NCI-H510A treated with DMSO at 0.1 percent for 48 hours (cell line): ENCODE measurements around the gene REC8.
A peak's percentile ranks its signal among the peaks of the same experiment; 100 is the strongest.

Experiments used
- DNase-seq: peaks from one replicate; lab custom pipeline; 2025; lab: John Stamatoyannopoulos, UW

Gene REC8

DNA sequence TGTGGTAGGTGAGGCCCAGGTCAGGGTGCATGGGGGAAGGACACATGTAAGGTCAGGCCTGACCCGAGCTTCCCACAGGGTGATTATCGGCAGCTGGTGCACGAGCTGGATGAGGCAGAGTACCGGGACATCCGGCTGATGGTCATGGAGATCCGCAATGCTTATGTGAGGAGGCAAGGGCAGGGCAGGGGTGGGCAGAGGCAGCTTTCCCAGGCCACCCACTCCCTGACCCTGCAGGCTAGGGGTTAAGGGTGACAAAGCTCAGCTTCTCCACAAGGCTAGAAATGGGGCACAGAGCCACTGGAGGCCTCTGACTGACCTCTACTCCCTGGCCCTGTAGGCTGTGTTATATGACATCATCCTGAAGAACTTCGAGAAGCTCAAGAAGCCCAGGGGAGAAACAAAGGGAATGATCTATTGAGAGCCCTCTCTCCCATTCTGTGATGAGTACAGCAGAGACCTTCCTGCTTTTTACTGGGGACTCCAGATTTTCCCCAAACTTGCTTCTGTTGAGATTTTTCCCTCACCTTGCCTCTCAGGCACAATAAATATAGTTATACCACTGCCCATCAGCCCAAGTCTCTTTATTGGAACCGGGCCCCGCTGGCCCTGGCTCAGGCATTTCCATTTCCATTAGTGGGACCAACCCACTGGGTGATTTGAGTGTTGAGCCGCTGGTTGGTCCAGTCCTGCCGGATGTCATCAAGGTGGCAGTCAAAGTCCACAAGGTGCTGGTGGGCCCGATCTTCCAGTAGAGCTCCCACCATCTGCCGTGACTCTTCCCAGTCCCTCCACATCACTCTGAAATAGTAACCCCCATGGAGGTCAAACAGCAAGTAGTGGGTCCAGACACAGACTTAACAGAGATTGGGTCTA is 33.2 kb upstream of the REC8 start:
- DNase-seq: no peak

DNA sequence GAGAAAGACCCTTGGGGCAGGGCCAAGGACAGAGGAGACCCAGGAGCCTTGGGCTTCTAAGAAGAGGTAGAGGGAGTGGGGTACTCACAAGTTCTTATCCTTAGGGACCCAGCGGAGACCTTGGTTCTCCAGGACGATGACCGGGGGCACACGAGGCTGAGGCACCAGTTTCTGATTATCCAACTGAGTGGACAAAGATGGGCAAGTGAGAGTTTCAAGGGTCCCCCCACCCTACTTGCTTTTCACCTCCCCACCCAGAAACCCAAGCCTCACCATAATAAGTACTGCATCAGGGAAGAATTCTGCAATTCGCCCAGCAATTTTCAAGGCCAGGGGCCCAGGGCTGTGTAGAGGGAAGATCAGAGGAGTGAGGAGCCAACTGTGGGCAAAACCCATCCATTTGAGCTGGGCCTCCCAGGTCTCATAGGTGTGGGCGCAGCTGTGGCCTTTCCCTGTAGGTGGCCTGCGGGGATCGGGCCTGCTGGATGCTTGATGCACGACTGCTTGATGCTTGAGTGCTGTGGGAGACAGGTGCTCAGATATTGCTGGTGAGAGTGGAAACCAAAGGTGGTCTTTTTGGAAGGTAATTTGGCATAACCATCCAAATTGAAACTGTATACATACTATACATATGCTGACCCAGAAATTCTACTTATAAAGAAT is 32.5 kb upstream of the REC8 start:
- DNase-seq: no peak

DNA sequence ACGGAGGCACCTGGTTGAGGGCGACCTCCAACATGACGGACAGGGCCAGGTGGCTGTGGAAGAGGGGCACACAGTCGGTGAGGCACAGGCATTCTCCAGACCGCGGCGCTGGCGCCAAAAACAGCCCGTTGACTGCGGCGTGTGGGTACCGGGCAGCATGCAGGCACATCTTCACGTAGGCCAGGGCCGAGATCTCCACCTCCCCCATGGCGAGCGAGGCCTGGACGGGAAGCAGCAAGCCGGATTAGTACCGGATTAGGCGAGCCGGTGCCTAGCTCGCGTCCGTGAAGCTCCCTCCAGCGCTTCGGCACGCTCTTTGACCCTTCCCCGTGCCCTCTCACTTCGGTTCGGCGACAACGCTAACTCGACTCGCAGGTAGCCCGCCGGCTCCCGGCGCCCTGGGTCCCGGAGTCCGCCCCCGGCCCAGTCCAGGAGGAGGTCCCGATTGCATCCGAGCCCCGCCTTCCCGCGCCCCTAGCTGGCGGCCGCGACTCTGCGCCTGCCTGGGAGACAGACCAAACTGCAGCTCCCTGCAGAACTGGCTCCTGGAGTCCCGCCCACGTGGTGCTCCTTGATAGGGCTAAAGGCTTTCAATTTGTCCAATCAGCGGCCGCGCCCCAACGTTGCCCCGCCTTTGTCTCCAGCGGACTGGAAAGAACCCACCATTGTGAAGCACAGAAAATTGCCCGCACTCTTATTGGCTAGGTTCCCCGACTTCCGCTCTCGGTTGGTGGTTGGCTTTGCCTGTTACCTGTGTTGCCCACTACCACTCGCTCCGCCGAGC is 30.6 kb upstream of the REC8 start, which contains the start of gene EMC9:
TSS of gene EMC9 (minus strand) at position 495 of the 784 bp plus-strand sequence. CDS start at position 208, 287 bp downstream.
- peak; percentile 99 for DNase-seq

- no peak for DNase-seq
These were observed 28.4 kb upstream of the REC8 start for GRCh38 chr14:24143511-24143910.

GRCh38 chr14:24144451-24144850 is 27.4 kb upstream of the REC8 start:
- no peak for DNase-seq

GRCh38 chr14:24145219-24145618 is 26.7 kb upstream of the REC8 start:
- no peak for DNase-seq

GRCh38 chr14:24145690-24146452 is 26.0 kb upstream of the REC8 start:
- no peak for DNase-seq

- DNase-seq: peak; percentile 96
These were observed 25.4 kb upstream of the REC8 start, which contains the start of gene PSME2 for GRCh38 chr14:24146453-24146977. TSS of gene PSME2 (minus strand) at chr14:24146610. CDS start at chr14:24146581, 29 bp downstream.

DNA sequence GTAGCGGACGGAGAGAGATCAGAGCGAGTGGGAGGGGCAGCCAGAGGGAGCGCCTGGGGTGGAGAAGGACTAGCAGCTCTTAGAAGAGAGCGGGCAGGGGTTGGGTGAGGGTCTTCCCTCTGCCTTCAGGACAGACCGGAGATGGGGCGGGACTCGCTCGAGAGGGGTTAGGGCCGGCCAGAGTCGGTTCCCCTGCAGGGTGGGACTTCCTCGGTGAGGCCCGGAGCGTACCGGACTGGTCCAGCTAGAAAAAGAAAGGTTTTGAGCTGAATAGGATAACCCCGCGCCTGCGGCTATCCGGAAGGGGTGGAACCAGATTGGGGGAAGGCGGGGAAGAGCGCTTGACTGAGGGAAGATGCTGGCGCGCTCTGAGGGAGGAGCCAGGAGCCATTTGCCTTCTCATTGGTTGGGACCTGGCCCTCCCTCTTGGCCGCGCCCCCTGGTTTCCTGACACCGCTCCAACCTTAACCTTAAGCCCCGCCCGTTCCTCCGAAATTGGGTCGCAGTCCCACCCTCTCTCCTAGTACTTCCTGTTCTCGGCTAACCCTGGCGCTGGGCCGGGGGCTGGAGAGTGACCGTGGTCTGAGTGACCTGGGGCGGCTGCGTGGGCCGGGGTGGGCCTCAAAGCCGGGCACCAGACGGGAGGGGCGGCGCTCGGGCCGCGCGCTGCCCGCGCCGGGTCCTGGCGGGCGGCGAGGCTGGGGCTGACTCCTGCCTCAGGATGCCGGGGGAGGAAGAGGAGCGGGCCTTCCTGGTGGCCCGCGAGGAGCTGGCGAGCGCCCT is 24.7 kb upstream of the REC8 start, which contains the start of gene RNF31:
TSS of gene RNF31 (plus strand) at position 521 of the 783 bp plus-strand sequence. CDS start at position 722, 201 bp downstream.
- peak; percentile 98 for DNase-seq

DNA sequence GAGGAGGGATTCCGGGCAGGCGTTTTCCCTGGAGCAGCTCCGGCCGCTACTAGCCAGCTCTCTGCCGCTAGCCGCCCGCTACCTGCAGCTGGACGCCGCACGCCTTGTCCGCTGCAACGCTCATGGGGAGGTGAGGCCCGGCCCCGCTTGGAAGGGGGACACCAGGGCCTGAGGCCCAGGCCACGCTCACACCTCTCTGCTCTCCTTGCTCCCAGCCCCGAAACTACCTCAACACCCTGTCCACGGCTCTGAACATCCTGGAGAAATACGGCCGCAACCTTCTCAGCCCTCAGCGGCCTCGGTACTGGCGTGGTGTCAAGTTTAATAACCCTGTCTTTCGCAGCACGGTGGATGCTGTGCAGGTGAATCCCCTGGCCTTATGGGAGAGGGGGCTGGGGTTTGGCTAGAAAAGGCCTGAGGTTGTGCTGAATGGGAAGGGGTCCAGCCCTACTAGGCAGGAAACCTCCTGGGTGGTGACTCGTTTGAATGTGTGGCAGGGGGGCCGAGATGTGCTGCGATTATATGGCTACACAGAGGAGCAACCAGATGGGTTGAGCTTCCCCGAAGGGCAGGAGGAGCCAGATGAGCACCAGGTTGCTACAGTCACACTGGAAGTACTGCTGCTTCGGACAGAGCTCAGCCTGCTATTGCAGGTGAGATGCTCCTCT is 24.0 kb upstream of the REC8 start:
- DNase-seq: no peak

- DNase-seq: no peak
These were observed 22.4 kb upstream of the REC8 start for GRCh38 chr14:24149302-24149969.

DNA sequence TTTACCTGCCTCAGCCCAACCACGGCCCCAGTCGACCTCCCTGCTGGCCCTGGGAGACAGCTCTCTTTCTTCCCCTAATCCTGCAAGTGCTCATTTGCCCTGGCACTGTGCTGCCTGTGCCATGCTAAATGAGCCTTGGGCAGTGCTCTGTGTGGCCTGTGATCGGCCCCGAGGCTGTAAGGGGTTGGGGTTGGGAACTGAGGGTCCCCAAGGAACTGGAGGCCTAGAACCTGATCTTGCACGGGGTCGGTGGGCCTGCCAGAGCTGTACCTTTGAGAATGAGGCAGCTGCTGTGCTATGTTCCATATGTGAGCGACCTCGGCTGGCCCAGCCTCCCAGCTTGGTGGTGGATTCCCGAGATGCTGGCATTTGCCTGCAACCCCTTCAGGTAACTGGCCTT is 21.8 kb upstream of the REC8 start:
- no peak for DNase-seq

GRCh38 chr14:24150567-24150966 is 21.3 kb upstream of the REC8 start:
- DNase-seq: no peak

- DNase-seq: no peak
These were observed 20.9 kb upstream of the REC8 start for GRCh38 chr14:24150993-24151392.

- DNase-seq: no peak
These were observed 20.3 kb upstream of the REC8 start for GRCh38 chr14:24151404-24152080.

GRCh38 chr14:24155100-24155499 is 16.8 kb upstream of the REC8 start:
- DNase-seq: no peak

DNA sequence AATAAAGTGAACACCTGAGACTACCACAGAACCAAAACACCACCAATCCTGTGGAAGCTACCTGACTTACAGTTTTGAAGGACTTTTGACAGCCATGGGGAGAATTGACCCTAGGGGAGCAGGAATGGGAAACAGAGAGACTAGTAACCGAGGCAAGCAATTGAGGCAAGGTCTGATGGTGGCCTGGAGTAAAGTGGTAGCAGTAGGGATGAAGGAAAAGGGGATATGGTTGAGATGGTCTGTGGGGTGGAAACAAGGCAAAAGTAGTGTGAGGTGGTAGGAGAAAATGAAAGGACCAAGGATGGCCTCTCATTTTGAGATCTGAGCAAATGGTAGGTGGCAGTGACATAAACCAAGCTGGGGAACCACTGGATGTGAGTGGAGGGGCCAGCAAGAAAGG is 15.0 kb upstream of the REC8 start:
- no peak for DNase-seq

DNA sequence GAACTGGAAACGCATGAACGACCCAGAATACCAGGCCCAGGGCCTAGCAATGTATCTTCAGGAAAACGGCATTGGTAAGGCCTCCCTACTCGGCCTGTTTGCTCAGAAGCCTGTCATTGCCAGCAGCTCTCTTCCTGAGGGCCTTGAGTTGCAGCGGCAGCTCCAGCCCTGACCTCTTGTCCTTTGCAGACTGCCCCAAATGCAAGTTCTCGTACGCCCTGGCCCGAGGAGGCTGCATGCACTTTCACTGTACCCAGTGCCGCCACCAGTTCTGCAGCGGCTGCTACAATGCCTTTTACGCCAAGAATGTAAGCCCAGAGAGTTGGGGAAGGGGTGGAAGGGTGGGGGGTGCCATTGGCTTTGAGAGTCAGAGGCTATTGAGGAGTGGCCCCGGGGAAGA is 14.5 kb upstream of the REC8 start:
- no peak for DNase-seq
